COR-L47 (cell line): ENCODE measurements around the gene EME2.

Experiments used
- DNase-seq: peaks from one replicate; lab custom pipeline; 2025; lab: John Stamatoyannopoulos, UW

EME2 gene

DNA sequence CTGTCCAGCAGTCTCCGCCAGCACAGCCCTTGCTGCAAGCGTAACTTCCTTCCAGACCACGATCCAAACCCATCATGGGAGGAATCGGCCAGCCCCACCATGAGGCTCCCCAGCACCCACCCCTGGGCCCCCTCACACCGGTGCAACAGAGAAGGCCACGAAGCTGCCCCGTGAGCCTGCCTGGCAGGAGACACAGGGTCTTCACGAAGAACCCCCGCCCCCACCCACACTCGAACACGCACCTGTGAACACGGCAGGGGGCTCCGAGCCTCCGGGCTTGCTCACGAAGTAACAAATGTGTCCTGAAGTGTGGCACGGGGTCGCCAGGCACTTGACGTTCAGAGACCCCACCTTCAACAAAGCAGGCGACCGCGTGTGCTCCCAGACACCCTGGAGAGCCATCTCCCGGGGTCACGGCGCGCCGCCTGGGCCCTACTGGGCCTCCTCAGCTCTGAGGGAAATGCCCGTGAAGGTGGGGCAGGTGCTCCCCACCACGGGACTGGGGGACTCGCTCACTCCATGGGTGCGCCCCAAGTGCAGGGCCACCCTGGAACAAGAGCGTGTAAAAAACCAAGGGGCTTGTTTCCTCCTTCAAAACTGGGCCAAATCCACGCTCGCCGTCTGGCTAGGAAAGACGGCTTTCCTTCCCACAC is 46.4 kb downstream of the EME2 start:
- no peak for DNase-seq

DNA sequence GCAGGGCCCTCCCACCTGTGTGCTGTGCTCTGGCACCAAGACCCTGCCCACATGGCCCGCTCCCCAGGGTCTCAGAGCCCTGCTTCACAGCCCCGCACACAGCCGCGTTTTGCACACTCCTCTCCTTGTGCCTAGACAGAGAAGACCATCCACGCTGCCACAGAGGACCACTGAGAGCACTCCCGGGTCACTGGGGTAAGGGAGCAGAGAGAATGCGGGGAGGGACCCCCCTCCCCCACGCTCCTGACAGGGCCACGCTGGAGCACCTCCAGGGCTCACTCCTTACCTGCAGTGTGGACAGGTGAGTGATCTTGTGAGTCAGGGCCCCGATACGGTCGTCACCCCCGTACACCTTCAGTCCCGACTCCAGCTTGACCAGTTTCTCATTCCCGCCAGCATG is 47.0 kb downstream of the EME2 start:
- DNase-seq, result no peak

DNA sequence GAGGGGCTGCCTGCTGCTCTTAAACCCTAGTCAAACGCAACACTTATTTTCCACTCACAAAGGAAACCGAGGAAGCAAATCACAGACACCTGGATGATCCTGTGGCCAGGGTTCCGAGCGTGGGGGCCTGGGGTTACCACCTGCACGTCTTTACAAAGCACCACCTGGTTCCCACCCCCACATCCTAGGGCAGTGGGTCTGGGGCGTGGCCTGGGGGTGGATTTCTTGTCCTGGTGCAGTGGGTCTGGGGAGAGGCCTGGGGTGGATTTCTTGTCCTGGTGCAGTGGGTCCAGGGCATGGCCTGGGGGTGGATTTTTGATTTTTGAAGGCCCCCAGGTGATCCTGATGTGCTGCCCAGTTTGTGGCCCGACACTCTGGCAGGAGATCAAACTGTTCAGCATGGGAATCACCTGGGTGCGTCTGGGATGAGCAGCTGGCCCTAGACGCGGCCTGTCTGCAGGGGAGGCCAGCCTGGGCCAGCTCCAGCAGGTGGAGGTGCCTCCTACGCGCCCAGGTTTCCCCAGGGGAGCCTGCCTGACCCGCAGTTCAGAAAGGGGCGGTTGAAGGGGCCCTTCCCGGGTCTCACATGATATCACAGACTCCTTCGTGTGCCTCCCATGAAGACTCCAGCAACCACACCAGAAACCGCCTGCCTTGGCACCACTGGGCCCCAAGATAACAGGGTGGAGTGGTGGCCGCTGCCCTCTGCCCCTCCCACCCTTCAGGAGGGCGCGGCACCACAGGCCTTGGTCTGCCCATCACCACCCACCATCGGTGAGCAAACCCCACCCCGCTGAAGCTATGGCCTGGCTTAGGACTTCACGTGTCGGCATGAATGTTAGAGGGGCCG is 47.7 kb downstream of the EME2 start:
- DNase-seq, result no peak

DNA sequence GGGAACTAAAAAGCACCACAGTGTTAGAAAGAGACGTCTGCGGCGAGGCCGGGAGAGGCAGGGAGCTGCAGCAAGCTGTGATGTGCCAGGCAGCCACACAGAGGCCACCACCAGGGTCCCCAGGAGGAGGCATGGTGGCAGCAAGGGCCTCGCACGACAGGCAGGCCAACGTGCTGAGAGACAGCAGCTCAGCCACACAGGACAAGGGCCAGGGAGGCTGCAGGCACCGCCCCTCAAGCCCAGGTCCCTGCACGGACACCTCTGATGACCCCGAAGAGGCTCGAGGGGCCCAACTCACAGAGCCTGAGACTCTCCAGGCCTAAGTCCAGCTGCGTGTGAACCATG is 48.3 kb downstream of the EME2 start:
- DNase-seq, result no peak

DNA sequence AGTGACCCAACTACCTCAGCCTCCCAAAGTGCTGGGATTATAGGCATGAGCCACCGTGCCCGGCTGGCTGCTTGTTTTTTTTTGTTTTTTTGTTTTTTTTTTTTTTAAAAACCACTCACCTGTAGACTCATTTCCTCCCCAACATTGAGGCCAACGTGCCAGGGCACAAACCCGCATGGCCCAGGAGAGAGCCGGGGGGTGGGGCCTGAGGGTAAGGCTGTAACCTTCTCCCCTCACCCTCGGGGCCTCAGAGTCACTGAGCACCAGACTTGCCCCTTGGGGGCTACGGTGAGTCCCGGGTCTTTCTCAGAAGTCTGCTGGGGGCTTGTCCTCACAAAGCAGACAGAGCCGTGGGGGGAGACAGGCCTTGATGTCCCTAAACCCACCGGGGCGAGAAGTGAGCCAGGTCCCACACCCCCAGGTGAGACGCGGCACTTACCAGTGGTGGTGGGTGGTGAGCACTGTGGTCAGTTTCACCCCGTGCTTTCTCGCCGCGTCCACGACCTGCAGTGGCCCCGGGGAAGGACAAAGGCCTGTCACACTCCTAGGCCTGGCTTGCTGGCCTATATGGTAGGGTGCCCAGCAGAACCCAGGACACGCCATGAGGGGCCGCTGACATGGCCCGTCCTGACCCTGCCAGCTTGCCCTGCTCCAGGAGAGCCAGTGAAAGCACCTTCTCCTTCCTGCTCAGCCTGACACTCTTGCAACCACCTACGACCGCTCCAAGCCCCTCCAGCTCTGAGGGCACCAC is 49.4 kb downstream of the EME2 start:
- DNase-seq, result no peak

DNA sequence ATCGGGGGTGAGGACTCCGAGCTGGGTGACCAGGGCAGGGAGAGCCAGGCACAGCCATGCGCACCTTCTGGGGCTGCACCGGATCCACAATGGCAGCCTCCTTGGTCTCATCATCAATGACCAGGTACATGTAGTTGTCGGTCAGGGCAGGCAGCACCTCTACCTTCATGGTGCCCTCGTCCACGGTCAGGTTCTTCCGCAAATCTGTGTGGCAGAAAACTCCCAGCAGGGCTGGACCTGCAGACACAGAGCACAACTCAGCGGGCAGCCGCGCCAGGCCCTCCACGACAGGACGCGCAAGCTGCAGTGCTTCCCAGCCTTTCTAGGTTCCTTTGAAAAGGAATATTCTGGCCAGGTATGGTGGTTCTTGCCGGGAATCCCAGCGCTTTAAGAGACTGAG is 50.2 kb downstream of the EME2 start:
- no peak for DNase-seq

DNA sequence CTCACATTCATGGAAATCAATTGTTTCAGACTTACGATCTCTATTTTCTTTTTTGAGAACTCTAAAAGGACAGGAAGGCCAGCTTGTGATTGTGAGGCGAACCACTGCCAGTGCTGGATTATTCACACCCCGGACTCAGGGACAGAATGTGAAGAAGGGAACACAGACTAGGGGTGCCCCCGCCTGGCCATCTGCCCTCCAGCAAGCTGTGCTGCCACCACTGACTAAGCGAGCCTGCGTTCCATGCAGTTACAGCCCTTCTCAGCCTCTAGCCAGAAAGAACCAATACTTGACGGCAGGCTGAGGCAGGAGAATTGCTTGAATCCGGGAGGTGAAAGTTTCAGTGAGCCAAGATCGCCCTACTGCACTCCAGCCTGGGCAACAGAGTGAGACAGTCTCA is 51.2 kb downstream of the EME2 start:
- no peak for DNase-seq

DNA sequence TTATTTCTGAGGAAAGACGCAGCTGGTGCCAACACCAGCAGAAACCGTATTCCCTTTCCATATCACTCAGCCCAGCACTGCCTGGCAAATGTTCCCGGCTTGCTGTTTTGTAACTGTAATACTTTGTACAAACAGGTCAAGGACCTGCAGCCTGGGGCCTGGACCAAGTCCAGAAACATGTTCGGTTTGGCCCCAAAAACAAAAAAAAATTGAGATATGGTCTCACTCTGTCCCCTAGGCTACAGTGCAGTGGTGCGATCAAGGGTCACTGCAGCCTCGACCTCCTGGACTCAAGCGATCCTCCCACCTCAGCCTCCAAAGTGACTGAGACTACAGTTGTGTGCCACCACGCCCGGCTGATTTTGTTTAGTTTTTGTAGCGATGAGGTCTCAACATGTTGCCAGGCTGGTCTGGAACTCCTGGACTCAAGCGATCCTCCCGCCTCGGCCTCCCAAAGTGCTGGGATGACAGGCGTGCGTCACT is 52.8 kb downstream of the EME2 start:
- no peak for DNase-seq
